CD1c-positive myeloid dendritic cell (primary cell): ENCODE results near the gene ETDA.
A peak's percentile ranks its signal among the peaks of the same experiment; 100 is the strongest.
"Not testable (repeated sequence)": the region's sequence is repeated elsewhere in the genome, so short reads cannot be mapped to it uniquely, and the experiment has no call there.

ENCODE experiments used
- DNase-seq: peaks from one replicate; pipeline ENCODE4 v3.0.0-alpha.2; 2016; ENCODE audit errors: extremely low spot score

The ETDA gene

DNA sequence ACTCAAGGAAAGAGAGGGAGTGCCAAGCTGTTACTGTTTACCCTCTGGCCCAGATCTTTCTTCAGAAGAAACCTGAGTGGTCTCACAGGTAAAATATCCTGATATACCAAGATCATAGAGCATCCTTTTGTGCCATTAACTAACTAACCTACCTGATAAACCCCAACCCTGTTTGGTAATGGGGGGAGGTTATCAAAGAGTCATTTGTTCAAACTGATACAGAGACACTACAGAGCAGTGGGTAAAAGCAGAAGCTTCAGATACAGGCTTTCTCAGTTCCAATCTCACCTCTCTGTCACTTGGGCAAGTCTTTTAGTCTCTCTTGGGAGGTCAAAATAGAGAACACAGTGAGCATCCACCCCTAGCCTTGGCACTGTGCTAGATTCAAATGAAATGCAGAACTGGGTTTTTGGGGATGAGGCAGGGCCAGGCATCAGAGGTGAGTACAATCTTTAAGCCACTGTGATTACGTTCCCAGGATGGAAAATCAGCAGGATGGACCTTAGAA, at the start of gene ETDA:
ETDA (plus strand) TSS at position 51 of the 508 bp plus-strand sequence. CDS start 1,216 bp downstream, outside the sequence.
- DNase-seq = not testable (repeated sequence)

DNA sequence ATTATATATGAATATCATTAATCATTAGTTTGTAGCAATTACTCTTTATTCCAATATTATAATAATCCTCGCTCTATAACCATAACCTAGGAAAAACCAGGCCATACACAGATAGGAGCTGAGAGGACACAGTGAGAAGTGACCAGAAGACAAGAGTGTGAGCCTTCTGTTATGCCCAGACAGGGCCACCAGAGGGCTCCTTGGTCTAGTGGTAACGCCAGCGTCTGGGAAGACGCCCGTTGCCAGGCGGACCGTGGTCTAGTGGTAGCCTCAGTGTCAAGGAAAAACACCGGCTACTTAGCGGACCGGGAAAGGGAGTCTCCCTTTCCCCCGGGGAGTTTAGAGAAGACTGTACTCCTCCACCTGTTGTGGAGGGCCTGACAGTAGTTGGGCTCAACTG, 45.4 kb upstream of the ETDA start:
- not testable (repeated sequence) for DNase-seq

DNA sequence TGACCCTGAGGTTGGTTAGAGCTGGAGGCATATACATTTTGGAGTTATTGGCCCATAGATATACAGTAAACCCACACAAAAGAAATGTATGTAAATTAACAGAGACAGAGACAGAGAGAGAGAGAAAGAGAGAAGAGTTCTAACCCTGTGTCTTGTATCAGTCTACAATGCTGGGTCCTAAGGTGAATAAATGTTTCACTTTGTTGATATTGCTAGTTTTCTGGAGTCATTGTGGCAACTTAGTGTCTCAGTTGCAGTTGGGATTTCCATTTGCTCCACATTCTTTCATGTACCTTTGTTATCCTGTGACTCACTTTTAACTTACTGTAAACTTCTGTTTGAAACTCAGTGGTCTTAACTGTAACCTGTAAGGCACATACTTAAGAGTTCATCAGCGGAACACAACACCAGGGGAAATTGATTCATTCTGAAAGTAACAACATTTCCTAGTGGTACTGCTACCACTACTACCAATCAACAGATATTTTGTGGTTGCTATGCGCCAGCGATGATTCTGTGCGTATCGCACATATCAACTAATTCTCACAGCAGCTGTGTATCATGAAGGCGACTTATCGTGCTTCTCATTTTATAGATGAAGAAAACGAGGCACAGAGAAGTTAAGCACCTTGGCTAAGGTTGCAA, 38.5 kb upstream of the ETDA start:
- DNase-seq = no peak

- not testable (repeated sequence) for DNase-seq
Measured at GRCh38 chrX:135245989-135246388, 5.9 kb upstream of the ETDA start.

DNA sequence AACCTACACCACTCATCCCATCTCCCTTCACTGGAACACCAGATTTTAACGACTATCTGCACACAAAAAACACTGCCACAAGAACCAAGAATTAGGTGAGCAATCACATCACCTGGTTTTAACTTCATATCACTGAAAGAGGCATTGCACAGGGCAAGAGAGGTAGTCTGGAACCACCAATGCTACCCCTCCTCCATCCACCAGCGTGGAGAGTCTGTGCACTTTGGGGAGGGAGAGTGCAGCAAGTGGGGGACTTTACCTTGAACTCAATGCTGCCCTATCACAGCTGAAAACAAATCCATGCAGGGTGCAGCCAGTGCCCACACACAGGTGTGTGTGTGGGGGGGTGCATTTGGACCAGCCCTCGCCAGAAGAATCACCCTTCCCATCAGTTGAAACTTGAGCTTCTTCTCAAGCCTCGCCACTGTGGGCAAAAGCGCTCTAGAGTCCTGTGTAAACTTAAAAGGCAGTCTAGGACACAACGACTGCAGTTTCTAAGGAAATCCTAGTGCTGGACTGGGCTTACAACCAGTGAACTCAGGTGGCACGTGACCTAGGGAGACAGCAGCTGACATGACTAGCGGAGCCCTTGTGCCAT, 4.3 kb downstream of the ETDA start:
- DNase-seq = not testable (repeated sequence)

DNA sequence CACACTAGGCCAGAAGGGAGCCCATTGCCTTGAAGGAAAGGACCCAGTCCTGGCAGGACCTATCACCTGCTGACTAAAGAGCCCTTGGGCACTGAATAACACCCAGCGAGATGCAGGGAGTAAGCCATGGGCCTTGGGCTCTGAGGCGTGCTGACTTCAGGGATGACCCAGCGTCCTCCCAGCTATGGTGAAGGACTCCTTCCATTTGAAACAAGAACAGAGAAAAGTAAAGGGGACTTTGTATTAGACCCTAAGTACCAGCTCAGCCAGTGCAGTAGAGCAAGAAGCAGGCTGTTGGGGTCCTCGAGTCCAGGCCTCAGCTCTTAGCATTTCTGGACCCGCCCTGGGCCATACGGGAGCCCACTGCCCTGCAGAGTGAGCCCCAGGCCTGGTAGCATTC, 5.1 kb downstream of the ETDA start:
- DNase-seq = no peak

DNA sequence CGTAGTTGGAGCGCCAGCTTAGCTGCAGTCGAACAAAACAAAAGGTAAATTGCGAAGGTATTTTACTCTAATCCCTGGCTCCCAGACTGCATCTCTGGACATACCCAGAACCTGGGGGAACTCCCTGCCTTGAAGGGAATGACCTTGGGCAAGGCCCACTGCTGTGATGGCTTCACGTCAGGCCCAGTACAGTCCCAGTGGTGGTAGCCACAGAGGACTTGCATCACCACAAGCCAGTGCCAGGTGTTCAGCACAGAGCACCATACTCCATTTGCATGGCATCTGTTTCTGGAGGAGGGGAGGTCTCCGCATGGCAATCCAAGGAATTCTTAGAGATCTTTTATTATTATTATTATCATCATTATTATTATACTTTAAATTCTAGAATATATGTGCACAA, 5.6 kb downstream of the ETDA start:
- no peak for DNase-seq

- not testable (repeated sequence) for DNase-seq
Measured at GRCh38 chrX:135260976-135261375, 9.1 kb downstream of the ETDA start.

GRCh38 chrX:135263376-135263775, 11.5 kb downstream of the ETDA start:
- DNase-seq = not testable (repeated sequence)

DNA sequence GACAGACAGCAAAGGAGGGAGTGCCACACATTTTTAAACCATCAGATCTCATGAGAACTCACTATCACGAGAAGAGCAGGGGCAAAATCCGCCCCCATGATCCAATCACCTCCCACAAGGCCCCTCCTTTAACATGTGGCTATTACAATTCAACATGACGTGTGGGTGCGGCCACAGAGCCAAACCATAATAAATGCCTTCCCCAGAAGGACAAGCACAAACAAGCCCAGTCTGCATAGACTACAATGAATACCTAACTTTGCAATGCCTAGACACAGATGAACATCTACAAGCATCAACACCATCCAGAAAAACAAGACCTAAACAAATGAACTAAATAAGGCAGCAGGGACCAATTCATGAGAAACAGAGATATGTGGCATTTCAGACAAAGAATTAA, 12.3 kb downstream of the ETDA start:
- no peak for DNase-seq

- no peak for DNase-seq
Measured at GRCh38 chrX:135273162-135273561, 21.3 kb downstream of the ETDA start.

GRCh38 chrX:135275973-135276372, 24.1 kb downstream of the ETDA start:
- peak; percentile 21 for DNase-seq

DNA sequence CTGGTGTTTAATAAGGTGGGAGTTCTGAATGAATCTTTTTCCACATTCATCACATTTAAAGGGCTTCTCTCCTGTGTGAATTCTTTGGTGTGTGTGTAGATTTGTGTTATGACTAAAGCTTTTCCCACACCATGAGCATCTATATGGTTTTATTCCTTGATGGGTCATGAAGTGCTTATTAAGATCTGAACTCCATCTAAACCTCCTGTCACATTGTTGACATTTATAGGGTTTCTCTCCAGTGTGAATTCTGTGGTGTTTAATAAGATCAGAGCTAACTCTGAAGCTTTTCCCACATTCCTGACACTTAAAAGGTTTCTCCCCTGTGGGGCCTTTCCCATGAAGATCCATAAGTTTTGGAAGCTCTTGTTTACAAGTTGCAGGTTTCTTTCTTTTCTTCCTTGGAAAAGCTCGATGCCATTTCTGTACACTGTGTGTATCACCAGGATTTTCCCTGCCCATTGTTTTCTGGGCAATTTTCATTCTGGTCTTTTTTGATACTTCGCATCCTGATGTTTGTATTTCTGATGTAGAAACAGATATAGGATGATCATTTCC, 35.5 kb downstream of the ETDA start:
- no peak for DNase-seq

GRCh38 chrX:135295238-135295943, 43.5 kb downstream of the ETDA start:
- peak; percentile 47 for DNase-seq

DNA sequence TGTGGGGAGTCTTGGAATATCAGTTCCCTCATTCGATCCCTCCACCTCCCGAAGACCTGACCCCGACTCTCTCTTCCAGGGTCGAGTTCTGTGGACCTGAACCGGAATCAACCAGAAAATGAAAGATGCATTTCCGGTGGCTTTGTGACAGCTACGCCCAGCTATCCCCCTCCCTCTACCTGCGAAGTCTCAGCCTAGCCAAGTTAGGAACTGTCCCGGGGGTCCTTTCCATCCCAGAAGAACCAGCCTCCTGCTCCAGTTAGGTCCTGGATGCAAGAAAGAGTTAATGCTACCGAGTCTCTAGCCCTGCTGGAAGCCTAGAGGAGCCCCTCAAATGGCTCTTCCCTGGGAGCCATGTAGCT, 44.1 kb downstream of the ETDA start:
- DNase-seq = no peak

DNA sequence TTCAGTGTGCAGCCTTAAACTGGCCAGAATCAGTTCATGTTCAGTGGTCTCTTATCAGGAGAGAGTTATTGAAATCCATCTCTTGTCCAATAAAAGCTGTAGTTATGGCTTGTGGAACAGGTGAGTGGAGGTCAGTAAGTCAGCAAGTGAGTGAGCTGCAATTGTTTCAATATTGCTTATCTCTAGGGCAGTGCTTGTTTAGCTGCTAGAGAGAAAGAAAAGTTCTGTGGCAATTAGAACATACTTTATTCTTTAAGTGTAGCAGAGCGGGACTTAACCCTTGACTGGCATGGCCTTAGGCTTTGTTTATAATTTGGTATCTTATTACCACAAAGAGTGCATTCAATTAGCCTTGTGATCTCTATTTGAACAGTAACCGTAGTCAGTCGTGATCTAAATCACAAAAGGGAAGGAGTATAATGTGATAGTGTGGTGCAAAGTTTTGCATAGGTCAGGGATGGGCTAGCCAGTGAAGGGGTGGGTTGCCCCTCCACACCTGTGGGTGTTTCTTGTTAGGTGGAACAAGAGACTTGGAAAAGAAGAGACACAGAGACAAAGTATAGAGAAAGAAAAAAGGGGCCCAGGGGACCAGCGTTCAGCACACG, 50.5 kb downstream of the ETDA start:
- DNase-seq = no peak
